ENCODE measurements around the gene OGFR.

- no peak for TF ChIP-seq REST (IDR thresholded peaks at IDR 0.05; ENCODE audit: insufficient read depth in 1 of 2, low read depth in 2 of 2, low read length in 1 of 2)
- TF ChIP-seq, protein P1, sequence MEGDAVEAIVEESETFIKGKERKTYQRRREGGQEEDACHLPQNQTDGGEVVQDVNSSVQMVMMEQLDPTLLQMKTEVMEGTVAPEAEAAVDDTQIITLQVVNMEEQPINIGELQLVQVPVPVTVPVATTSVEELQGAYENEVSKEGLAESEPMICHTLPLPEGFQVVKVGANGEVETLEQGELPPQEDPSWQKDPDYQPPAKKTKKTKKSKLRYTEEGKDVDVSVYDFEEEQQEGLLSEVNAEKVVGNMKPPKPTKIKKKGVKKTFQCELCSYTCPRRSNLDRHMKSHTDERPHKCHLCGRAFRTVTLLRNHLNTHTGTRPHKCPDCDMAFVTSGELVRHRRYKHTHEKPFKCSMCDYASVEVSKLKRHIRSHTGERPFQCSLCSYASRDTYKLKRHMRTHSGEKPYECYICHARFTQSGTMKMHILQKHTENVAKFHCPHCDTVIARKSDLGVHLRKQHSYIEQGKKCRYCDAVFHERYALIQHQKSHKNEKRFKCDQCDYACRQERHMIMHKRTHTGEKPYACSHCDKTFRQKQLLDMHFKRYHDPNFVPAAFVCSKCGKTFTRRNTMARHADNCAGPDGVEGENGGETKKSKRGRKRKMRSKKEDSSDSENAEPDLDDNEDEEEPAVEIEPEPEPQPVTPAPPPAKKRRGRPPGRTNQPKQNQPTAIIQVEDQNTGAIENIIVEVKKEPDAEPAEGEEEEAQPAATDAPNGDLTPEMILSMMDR (IDR thresholded peaks at IDR 0.05): no peak
These were observed 25.8 kb upstream of the OGFR start for GRCh38 chr20:62778601-62779416.
